ENCODE data around the gene WNT2.

The WNT2 gene

DNA sequence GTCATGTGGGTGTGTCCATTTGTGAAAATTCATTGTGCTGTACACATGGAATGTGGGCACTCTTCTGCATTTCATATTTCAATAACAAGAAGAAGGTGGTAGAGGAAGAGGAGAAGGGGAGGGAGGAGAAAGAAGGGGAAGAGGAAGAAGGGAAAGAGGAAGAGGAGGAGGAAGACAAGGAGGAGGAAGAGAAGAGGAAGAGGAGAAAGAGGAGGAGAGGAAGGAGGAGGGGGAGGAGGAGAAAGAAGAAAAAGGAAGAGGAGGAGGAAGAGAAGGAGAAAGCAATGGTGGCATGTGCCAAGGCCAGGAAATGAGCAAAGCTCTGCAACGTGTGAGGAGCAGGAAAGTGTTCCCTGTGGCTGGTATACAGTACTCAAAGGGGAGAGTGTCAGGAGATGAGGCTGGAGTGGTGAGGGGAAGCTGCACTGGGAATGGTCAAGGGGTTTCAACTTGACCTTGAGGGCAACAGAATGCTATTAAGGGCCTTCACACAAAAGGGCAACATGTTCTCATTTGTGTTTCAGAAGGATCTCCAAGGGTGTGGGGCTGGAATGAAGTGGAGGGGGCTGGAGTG lies 40.5 kb downstream of the WNT2 start:
- Histone ChIP-seq H3K9me3 (ENCODE audit: severe bottlenecking) (no peaks in the 10 kb centered on the region), H3K27ac (ENCODE audit: poor library complexity, severe bottlenecking) (no peak overlapping the region), H3K4me1 (ENCODE audit: insufficient read depth, poor library complexity, severe bottlenecking) (no peaks in the 10 kb centered on the region), H3K27me3 (ENCODE audit: insufficient read depth, poor library complexity, severe bottlenecking) (no peaks in the 10 kb centered on the region), H3K36me3 (ENCODE audit: low read depth) (no peaks in the 10 kb centered on the region), H3K4me3 (ENCODE audit: severe bottlenecking) (no peak overlapping the region)
- ATAC-seq (ENCODE audit: low read depth) (no peak), DNase-seq (ENCODE audit: low spot score) (no peak)
- TF ChIP-seq, protein P1, sequence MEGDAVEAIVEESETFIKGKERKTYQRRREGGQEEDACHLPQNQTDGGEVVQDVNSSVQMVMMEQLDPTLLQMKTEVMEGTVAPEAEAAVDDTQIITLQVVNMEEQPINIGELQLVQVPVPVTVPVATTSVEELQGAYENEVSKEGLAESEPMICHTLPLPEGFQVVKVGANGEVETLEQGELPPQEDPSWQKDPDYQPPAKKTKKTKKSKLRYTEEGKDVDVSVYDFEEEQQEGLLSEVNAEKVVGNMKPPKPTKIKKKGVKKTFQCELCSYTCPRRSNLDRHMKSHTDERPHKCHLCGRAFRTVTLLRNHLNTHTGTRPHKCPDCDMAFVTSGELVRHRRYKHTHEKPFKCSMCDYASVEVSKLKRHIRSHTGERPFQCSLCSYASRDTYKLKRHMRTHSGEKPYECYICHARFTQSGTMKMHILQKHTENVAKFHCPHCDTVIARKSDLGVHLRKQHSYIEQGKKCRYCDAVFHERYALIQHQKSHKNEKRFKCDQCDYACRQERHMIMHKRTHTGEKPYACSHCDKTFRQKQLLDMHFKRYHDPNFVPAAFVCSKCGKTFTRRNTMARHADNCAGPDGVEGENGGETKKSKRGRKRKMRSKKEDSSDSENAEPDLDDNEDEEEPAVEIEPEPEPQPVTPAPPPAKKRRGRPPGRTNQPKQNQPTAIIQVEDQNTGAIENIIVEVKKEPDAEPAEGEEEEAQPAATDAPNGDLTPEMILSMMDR (IDR thresholded peaks at IDR 0.05; ENCODE audit: poor library complexity, severe bottlenecking), result no peak

DNA sequence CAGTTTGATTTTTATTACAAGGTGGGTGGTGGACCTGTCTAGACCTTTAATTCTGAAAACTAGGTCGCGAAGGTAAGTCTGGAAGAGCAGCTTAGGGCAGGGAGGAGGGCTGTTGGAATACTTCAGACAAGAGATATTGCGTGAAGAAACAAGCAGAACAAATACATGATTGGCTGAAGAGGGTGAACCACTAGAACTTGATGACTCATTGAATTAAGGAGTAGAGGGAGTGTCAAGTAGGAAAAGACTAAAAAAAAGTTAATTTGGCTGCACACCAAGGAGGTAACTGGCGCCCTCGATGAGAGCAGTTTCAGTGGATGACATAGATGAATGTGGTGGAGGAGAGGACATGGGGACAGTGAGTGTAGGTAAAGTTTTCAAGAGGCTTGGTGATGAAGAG lies 41.3 kb downstream of the WNT2 start:
- peak; percentile 69 for ATAC-seq (ENCODE audit: low read depth)
- H3K27ac ChIP-seq (ENCODE audit: poor library complexity, severe bottlenecking), result no peak overlapping the region
- no peak for DNase-seq (ENCODE audit: low spot score)
- H3K27me3 ChIP-seq (ENCODE audit: insufficient read depth, poor library complexity, severe bottlenecking), result no peaks in the 10 kb centered on the region
- H3K9me3 ChIP-seq (ENCODE audit: severe bottlenecking), result no peaks in the 10 kb centered on the region
- H3K36me3 ChIP-seq (ENCODE audit: low read depth), result no peaks in the 10 kb centered on the region
- no peaks in the 10 kb centered on the region for H3K4me1 ChIP-seq (ENCODE audit: insufficient read depth, poor library complexity, severe bottlenecking)
- TF ChIP-seq, protein P1 (IDR thresholded peaks at IDR 0.05; ENCODE audit: poor library complexity, severe bottlenecking), result no peak
- H3K4me3 ChIP-seq (ENCODE audit: severe bottlenecking), result no peak overlapping the region

DNA sequence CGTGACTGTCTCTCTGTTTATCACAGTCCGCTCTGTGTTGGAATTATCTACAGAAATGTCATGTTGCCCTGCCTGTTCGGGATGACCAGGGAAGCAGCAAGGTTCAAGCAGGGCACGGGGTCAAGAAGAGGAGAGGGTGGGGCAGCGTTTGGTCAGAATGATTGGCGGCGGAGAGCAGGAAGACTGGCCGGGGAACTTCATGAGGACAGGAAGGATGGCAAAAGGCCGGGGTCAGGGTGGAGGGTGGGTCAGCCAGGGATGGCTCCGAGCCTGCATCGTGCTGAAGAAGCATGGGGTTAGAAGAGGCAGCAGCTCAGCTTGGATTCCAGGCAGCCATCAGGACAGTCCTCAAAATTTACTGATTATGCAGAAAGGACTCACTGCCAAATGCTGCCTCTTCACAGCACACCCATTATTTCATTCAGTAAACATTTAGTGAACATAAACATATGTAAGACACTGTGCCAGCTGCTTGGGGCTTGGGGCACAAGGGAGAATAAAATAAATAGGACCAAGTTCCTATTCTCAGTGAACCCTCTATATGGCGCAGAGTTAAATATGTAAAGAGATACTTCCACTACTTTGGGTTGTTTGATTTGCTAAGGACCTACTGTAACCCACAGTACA lies 42.8 kb downstream of the WNT2 start:
- Histone ChIP-seq H3K27me3 (ENCODE audit: insufficient read depth, poor library complexity, severe bottlenecking) (no peaks in the 10 kb centered on the region), H3K27ac (ENCODE audit: poor library complexity, severe bottlenecking) (no peak overlapping the region), H3K4me3 (ENCODE audit: severe bottlenecking) (no peak overlapping the region), H3K9me3 (ENCODE audit: severe bottlenecking) (no peaks in the 10 kb centered on the region), H3K4me1 (ENCODE audit: insufficient read depth, poor library complexity, severe bottlenecking) (no peaks in the 10 kb centered on the region), H3K36me3 (ENCODE audit: low read depth) (no peaks in the 10 kb centered on the region)
- TF ChIP-seq, protein P1 (IDR thresholded peaks at IDR 0.05; ENCODE audit: poor library complexity, severe bottlenecking), result no peak
- ATAC-seq (ENCODE audit: low read depth), result no peak
- DNase-seq (ENCODE audit: low spot score), result no peak

DNA sequence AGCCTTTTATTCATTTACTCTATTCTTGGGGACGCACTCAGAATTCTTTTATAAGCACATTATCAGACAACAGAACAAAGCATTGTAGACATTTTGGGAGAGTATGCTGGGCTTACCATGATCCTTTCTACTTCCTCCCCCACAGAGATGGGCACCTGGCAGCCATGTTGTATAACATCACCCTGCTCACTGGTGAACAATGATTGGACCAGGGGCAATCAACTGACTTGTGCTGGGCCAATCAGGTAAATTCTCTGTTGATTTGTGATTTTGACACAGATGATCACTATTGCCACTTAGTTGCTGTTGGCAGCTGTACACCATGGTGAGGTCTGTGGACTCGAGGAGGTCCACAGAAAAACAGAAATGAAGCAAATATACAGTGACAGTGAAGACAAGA lies 43.7 kb downstream of the WNT2 start:
- Histone ChIP-seq H3K27me3 (ENCODE audit: insufficient read depth, poor library complexity, severe bottlenecking) (no peaks in the 10 kb centered on the region), H3K4me1 (ENCODE audit: insufficient read depth, poor library complexity, severe bottlenecking) (peaks cover 2% of the 10 kb centered on the region), H3K9me3 (ENCODE audit: severe bottlenecking) (no peaks in the 10 kb centered on the region), H3K27ac (ENCODE audit: poor library complexity, severe bottlenecking) (no peak overlapping the region), H3K36me3 (ENCODE audit: low read depth) (no peaks in the 10 kb centered on the region), H3K4me3 (ENCODE audit: severe bottlenecking) (no peak overlapping the region)
- DNase-seq (ENCODE audit: low spot score) (no peak), ATAC-seq (ENCODE audit: low read depth) (no peak)
- TF ChIP-seq, protein P1 (IDR thresholded peaks at IDR 0.05; ENCODE audit: poor library complexity, severe bottlenecking), result no peak

DNA sequence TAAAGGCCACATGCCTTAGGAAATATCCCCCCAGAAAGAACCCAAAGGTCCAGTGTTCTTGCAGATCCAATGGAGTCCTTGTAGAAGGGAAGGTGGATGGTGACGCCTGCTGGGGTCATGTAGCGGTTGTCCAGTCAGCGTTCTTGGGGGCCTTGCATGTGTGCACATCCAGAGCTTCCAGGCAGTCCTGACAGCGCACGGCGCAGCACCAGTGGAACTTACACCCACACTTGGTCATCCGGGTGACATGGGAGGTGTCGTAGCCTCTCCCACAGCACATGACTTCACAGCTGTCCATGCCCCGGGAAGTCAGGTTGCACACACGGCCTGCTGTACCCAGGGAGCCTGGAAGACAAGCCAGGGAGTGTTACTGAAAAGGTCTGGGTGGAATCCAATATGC lies 44.8 kb downstream of the WNT2 start:
- H3K27me3 ChIP-seq (ENCODE audit: insufficient read depth, poor library complexity, severe bottlenecking), result no peaks in the 10 kb centered on the region
- H3K36me3 ChIP-seq (ENCODE audit: low read depth), result no peaks in the 10 kb centered on the region

More for the DNA sequence above, 44.8 kb downstream of the WNT2 start:
- Histone ChIP-seq H3K4me1 (ENCODE audit: insufficient read depth, poor library complexity, severe bottlenecking) (peaks cover 11% of the 10 kb centered on the region), H3K9me3 (ENCODE audit: severe bottlenecking) (no peaks in the 10 kb centered on the region), H3K27ac (ENCODE audit: poor library complexity, severe bottlenecking) (no peak overlapping the region), H3K4me3 (ENCODE audit: severe bottlenecking) (no peak overlapping the region)
- ATAC-seq (ENCODE audit: low read depth) (no peak), DNase-seq (ENCODE audit: low spot score) (no peak)
- TF ChIP-seq, protein P1 (IDR thresholded peaks at IDR 0.05; ENCODE audit: poor library complexity, severe bottlenecking), result no peak
